ENCODE data around the gene KRTAP4-11. TPM values are rescaled to one million over a fixed set of nuclear protein-coding genes. Genes with fewer than 3 reads are reported as not detected.

Gene KRTAP4-11
- total RNA-seq, 1 experiment from 2014 or later = not detected

- no peak for ATAC-seq
- TF ChIP-seq POLR2AphosphoS5 (IDR thresholded peaks at IDR 0.05; ENCODE audit: low read depth, low read length) (no peak), SIN3A (IDR thresholded peaks at IDR 0.05; ENCODE audit: borderline replicate concordance, insufficient read depth, low read depth, low read length) (no peak), CTCF (IDR thresholded peaks at IDR 0.05) (no peak), TCF7L2 (IDR thresholded peaks at IDR 0.05; ENCODE audit: low read depth, low read length) (no peak), REST (IDR thresholded peaks at IDR 0.05; ENCODE audit: insufficient read depth in 1 of 2, low read depth in 2 of 2, low read length in 1 of 2) (no peak)
Observed at GRCh38 chr17:41076788-41077187, 41.4 kb downstream of the KRTAP4-11 start.

GRCh38 chr17:41073676-41074075 lies 44.5 kb downstream of the KRTAP4-11 start:
- Histone ChIP-seq H3K27me3 (ENCODE audit: control insufficient read depth, insufficient read depth, low read length) (0 out of 2 replicates have a peak, but pooled peaks cover 2% of the 10 kb centered on the region), H3K27ac (ENCODE audit: low read length) (no peak overlapping the region), H3K4me1 (ENCODE audit: control insufficient read depth, insufficient read depth, low read length) (no peaks in the 10 kb centered on the region), H3K9me3 (ENCODE audit: control insufficient read depth, insufficient read depth, low read depth, low read length) (no peaks in the 10 kb centered on the region), H3K4me3 (ENCODE audit: low read depth in 2 of 2, low read length in 2 of 2) (no peak overlapping the region), H3K36me3 (ENCODE audit: control insufficient read depth, insufficient read depth, low read length) (no peaks in the 10 kb centered on the region)
- CTCF ChIA-PET = interaction anchor here (0.5 kb wide), 1 partner anchor 9 kb away, joined by 3 read pairs; no protein-coding TSS in a partner anchor
- POLR2A ChIA-PET = no interaction called here
- TF ChIP-seq POLR2AphosphoS5 (IDR thresholded peaks at IDR 0.05; ENCODE audit: low read depth, low read length) (no peak), REST (IDR thresholded peaks at IDR 0.05; ENCODE audit: insufficient read depth in 1 of 2, low read depth in 2 of 2, low read length in 1 of 2) (no peak), TCF7L2 (IDR thresholded peaks at IDR 0.05; ENCODE audit: low read depth, low read length) (no peak), SIN3A (IDR thresholded peaks at IDR 0.05; ENCODE audit: borderline replicate concordance, insufficient read depth, low read depth, low read length) (no peak), CTCF (IDR thresholded peaks at IDR 0.05) (no peak)
- DNase-seq (ENCODE audit: low read depth, low spot score) (no peak), ATAC-seq (no peak)
- intact Hi-C loops (cut with micrococcal nuclease; ENCODE audit: unreplicated experiment) = no loop called here
- in situ Hi-C loops (cut with HindIII; ENCODE audit: low pct_unique_long_range_greater_than_20kb, low sequenced_read_pairs) = no loop called here
- no TSS peak for BruUV-seq (replicated peaks)

More at GRCh38 chr17:41076788-41077187, 41.4 kb downstream of the KRTAP4-11 start:
- H3K9me3 ChIP-seq (ENCODE audit: control insufficient read depth, insufficient read depth, low read depth, low read length) = no peaks in the 10 kb centered on the region
- no TSS peak for BruUV-seq (replicated peaks)
- in situ Hi-C loops (cut with HindIII; ENCODE audit: low pct_unique_long_range_greater_than_20kb, low sequenced_read_pairs) (no loop called here), intact Hi-C loops (cut with micrococcal nuclease; ENCODE audit: unreplicated experiment) (no loop called here)
- no peaks in the 10 kb centered on the region for H3K36me3 ChIP-seq (ENCODE audit: control insufficient read depth, insufficient read depth, low read length)
- no peaks in the 10 kb centered on the region for H3K4me1 ChIP-seq (ENCODE audit: control insufficient read depth, insufficient read depth, low read length)
- H3K27ac ChIP-seq (ENCODE audit: low read length) = no peak overlapping the region
- H3K27me3 ChIP-seq (ENCODE audit: control insufficient read depth, insufficient read depth, low read length) = 0 out of 2 replicates have a peak, but pooled peaks cover 2% of the 10 kb centered on the region
- no peak for DNase-seq (ENCODE audit: low read depth, low spot score)
- no peak overlapping the region for H3K4me3 ChIP-seq (ENCODE audit: low read depth in 2 of 2, low read length in 2 of 2)
- ChIA-PET CTCF (no interaction called here), POLR2A (no interaction called here)

Data from Panc1 (cell line).